HepG2 (cell line): ENCODE measurements around the gene TRIM10. TPM values are rescaled to one million over a fixed set of nuclear protein-coding genes. Genes with fewer than 3 reads are reported as not detected.

Experiments used
- CBX1 ChIP-seq: IDR thresholded peaks from one replicate; pipeline ENCODE4 v1.6.1; 2016; ENCODE audit warnings: antibody characterized with exemption, low read depth
- CBX5 ChIP-seq: sonication (generic); formaldehyde crosslinking; IDR thresholded peaks from 2 replicates; pipeline ENCODE4 v1.4.0; 2020; ENCODE audit warnings: missing genetic modification reagents, borderline replicate concordance
- ETV6 ChIP-seq: sonication (generic); formaldehyde crosslinking; conservative IDR thresholded peaks from 2 replicates; pipeline ENCODE4 v1.4.0; 2020; ENCODE audit warnings: missing genetic modification reagents
- GZF1 ChIP-seq: sonication (generic); formaldehyde crosslinking; IDR thresholded peaks from 2 replicates; pipeline ENCODE4 v1.5.1; 2020; ENCODE audit warnings: mild to moderate bottlenecking, missing genetic modification reagents
- IRF2 ChIP-seq: IDR thresholded peaks from 2 replicates; pipeline ENCODE4 v1.6.1; 2018; ENCODE audit warnings: missing genetic modification reagents, missing compliant biosample characterization
- IRF9 ChIP-seq: sonication (generic); formaldehyde crosslinking; IDR thresholded peaks from 2 replicates; pipeline ENCODE4 v1.8.0; 2022; ENCODE audit warnings: missing genetic modification reagents, mild to moderate bottlenecking, borderline replicate concordance
- MIER3 ChIP-seq: IDR thresholded peaks from 2 replicates; pipeline ENCODE4 v1.6.1; 2016; ENCODE audit warnings: missing compliant biosample characterization, borderline replicate concordance
- NONO ChIP-seq, 2 experiments: fragments of 450-650 bp in 1 of 2; sonication (generic) in 1 of 2; formaldehyde crosslinking in 1 of 2; IDR thresholded peaks in 1 of 2; conservative IDR thresholded peaks in 1 of 2; 2 replicates each; pipeline versions ENCODE4 v1.6.1 to v1.8.0; 2017 to 2022; ENCODE audit warnings: mild to moderate bottlenecking in 1 of 2, missing genetic modification reagents in 1 of 2, moderate library complexity in 1 of 2
- PCBP1 ChIP-seq: fragments of 200-400 bp; formaldehyde crosslinking; IDR thresholded peaks from 2 replicates; pipeline ENCODE4 v1.6.1; 2017; ENCODE audit warnings: mild to moderate bottlenecking, low read depth, low read length, borderline replicate concordance
- PRPF4 ChIP-seq: fragments of 200-400 bp; formaldehyde crosslinking; IDR thresholded peaks from 2 replicates; pipeline ENCODE4 v1.6.1; 2016; ENCODE audit warnings: low read length, low read depth; ENCODE audit not compliant: poor library complexity, severe bottlenecking
- SP140L ChIP-seq: sonication (generic); formaldehyde crosslinking; IDR thresholded peaks from 2 replicates; pipeline ENCODE4 v1.4.0; 2020; ENCODE audit warnings: missing genetic modification reagents, borderline replicate concordance
- YEATS2 ChIP-seq: sonication (generic); formaldehyde crosslinking; IDR thresholded peaks from 2 replicates; pipeline ENCODE4 v1.4.0; 2020; ENCODE audit warnings: missing genetic modification reagents, borderline replicate concordance
- ZBTB25 ChIP-seq: IDR thresholded peaks from 2 replicates; pipeline ENCODE4 v1.6.1; 2018; ENCODE audit warnings: missing genetic modification reagents
- ZC3H13 ChIP-seq: sonication (generic); formaldehyde crosslinking; IDR thresholded peaks from 2 replicates; pipeline ENCODE4 v1.8.1; 2023; ENCODE audit warnings: mild to moderate bottlenecking, missing genetic modification reagents, moderate library complexity
- ZNF33A ChIP-seq: sonication (generic); formaldehyde crosslinking; IDR thresholded peaks from 2 replicates; pipeline ENCODE4 v1.5.1; 2020; ENCODE audit warnings: missing genetic modification reagents, mild to moderate bottlenecking, moderate library complexity, borderline replicate concordance
- ZNF558 ChIP-seq: sonication (generic); formaldehyde crosslinking; IDR thresholded peaks from 2 replicates; pipeline ENCODE4 v1.9.0; 2022; ENCODE audit warnings: mild to moderate bottlenecking, missing genetic modification reagents, borderline replicate concordance
- ZNF703 ChIP-seq: sonication (generic); formaldehyde crosslinking; IDR thresholded peaks from 2 replicates; pipeline ENCODE4 v1.5.1; 2020; ENCODE audit warnings: missing genetic modification reagents, mild to moderate bottlenecking, moderate library complexity, borderline replicate concordance
- polyA plus RNA-seq, 8 experiments: library from polyadenylated mRNA; depleted of rRNA in 3 of 8; stranded (reverse) in 7 of 8; unstranded in 1 of 8; fragments of >200 nt; fragmentation: Illumina TruSeq in 4 of 8; extraction: Trizol in 4 of 8; gene quantifications; 2 replicates each; pipeline versions ENCODE4 v1.2.1 to v1.2.3, GENCODE V29; 2011 to 2016; ENCODE audit warnings: low read depth in 4 of 8, missing spikeins in 1 of 8, mixed read lengths in 1 of 8; ENCODE audit not compliant: insufficient read depth in 1 of 8
- total RNA-seq, 5 experiments: library from RNA; depleted of rRNA; stranded (reverse); fragments of >200 nt; fragmentation: Illumina TruSeq; extraction: Trizol; gene quantifications; 2 replicates each; pipeline ENCODE4 v1.2.3, GENCODE V29; 2016; ENCODE audit warnings: low read depth in 1 of 5
- TF ChIP-seq, protein P1 (sequence below): sonication (generic); formaldehyde crosslinking; IDR thresholded peaks from 2 replicates; pipeline ENCODE4 v1.8.0; 2022; ENCODE audit warnings: mild to moderate bottlenecking, missing genetic modification reagents
- TF ChIP-seq, protein P2 (sequence below): sonication (generic); formaldehyde crosslinking; IDR thresholded peaks from 2 replicates; pipeline ENCODE4 v1.5.0; 2020; ENCODE audit warnings: mild to moderate bottlenecking, missing genetic modification reagents
- TF ChIP-seq, protein P3 (sequence below), 2 experiments: sonication (generic) in 1 of 2; formaldehyde crosslinking in 1 of 2; IDR thresholded peaks; 2 replicates each; pipeline versions ENCODE4 v1.4.0 to v1.6.1; 2018 to 2020; ENCODE audit warnings: missing genetic modification reagents in 2 of 2, borderline replicate concordance in 1 of 2, low read depth in 1 of 2, mild to moderate bottlenecking in 1 of 2, missing biosample characterization in 1 of 2

TRIM10 gene
- total and polyA plus RNA-seq, 2 of the 13 experiments (the other 11 are each of a cell fraction or from before 2014, with no cell fraction given), result 4.1 to 6.8 TPM

GRCh38 chr6:30163090-30163917 is 2.3 kb upstream of the TRIM10 start, which contains the start of gene TRIM15 (continued):
- TF ChIP-seq, protein P1, sequence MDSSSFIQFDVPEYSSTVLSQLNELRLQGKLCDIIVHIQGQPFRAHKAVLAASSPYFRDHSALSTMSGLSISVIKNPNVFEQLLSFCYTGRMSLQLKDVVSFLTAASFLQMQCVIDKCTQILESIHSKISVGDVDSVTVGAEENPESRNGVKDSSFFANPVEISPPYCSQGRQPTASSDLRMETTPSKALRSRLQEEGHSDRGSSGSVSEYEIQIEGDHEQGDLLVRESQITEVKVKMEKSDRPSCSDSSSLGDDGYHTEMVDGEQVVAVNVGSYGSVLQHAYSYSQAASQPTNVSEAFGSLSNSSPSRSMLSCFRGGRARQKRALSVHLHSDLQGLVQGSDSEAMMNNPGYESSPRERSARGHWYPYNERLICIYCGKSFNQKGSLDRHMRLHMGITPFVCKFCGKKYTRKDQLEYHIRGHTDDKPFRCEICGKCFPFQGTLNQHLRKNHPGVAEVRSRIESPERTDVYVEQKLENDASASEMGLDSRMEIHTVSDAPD, result peak; percentile 79; the same call in 1 of the 2 replicates
- TF ChIP-seq ZNF703, result peak; percentile 51; the same call in 1 of the 2 replicates
- TF ChIP-seq IRF2 (CRISPR knock-in tag), result no peak; the same call in 1 of the 2 replicates
- TF ChIP-seq MIER3, result peak; percentile 53
- TF ChIP-seq CBX5 (CRISPR knock-in tag), result peak; percentile 30; the same call in 1 of the 2 replicates
- no peak for TF ChIP-seq PRPF4
- TF ChIP-seq NONO (IDR thresholded peaks at IDR 0.05), result no peak
- TF ChIP-seq NONO (CRISPR knock-in tag; conservative IDR thresholded peaks at IDR 0.05), result peak; percentile 79
- TF ChIP-seq GZF1 (CRISPR knock-in tag), result peak; percentile 80
- TF ChIP-seq SP140L (CRISPR knock-in tag), result no peak
- TF ChIP-seq ZC3H13, result 0 out of 2 replicates have a peak, but pooled peaks have one; percentile 69
- peak; percentile 81 for TF ChIP-seq YEATS2 (CRISPR knock-in tag)
- TF ChIP-seq, protein P2, sequence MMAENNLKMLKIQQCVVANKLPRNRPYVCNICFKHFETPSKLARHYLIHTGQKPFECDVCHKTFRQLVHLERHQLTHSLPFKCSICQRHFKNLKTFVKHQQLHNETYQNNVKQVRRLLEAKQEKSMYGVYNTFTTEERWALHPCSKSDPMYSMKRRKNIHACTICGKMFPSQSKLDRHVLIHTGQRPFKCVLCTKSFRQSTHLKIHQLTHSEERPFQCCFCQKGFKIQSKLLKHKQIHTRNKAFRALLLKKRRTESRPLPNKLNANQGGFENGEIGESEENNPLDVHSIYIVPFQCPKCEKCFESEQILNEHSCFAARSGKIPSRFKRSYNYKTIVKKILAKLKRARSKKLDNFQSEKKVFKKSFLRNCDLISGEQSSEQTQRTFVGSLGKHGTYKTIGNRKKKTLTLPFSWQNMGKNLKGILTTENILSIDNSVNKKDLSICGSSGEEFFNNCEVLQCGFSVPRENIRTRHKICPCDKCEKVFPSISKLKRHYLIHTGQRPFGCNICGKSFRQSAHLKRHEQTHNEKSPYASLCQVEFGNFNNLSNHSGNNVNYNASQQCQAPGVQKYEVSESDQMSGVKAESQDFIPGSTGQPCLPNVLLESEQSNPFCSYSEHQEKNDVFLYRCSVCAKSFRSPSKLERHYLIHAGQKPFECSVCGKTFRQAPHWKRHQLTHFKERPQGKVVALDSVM (CRISPR knock-in tag), result peak; percentile 66
- no peak for TF ChIP-seq ZNF33A (CRISPR knock-in tag)
- TF ChIP-seq, protein P3, sequence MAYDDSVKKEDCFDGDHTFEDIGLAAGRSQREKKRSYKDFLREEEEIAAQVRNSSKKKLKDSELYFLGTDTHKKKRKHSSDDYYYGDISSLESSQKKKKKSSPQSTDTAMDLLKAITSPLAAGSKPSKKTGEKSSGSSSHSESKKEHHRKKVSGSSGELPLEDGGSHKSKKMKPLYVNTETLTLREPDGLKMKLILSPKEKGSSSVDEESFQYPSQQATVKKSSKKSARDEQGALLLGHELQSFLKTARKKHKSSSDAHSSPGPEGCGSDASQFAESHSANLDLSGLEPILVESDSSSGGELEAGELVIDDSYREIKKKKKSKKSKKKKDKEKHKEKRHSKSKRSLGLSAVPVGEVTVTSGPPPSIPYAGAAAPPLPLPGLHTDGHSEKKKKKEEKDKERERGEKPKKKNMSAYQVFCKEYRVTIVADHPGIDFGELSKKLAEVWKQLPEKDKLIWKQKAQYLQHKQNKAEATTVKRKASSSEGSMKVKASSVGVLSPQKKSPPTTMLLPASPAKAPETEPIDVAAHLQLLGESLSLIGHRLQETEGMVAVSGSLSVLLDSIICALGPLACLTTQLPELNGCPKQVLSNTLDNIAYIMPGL (CRISPR knock-in tag; IDR thresholded peaks at IDR 0.05; ENCODE audit: borderline replicate concordance in 1 of 2, low read depth in 1 of 2), result peak; percentile 80 to 90; a peak in 3 of 4 replicates
- no peak for TF ChIP-seq CBX1
- no peak for TF ChIP-seq ZNF558 (CRISPR knock-in tag)
- no peak for TF ChIP-seq PCBP1
- no peak; the same call in 1 of the 2 replicates for TF ChIP-seq ZBTB25
- no peak for TF ChIP-seq ETV6 (CRISPR knock-in tag)
- peak; percentile 70; the same call in 1 of the 2 replicates for TF ChIP-seq IRF9
